GM12875 (cell line): ENCODE results near the gene MYH7B.

Experiments
- H3K4me3 ChIP-seq: one replicate; pipeline ENCODE4 v1.5.1; 2011; ENCODE audit warnings: low read depth, low read length, control low read depth
- TF ChIP-seq, protein P1 (sequence below): IDR thresholded peaks from 2 replicates; pipeline ENCODE4 v1.5.1; 2011; ENCODE audit warnings: low read depth, mild to moderate bottlenecking, control low read depth, inconsistent platforms, low read length, moderate library complexity, borderline replicate concordance; ENCODE audit not compliant: insufficient read depth

MYH7B gene

GRCh38 chr20:34921436-34921835 lies 34.2 kb upstream of the MYH7B start:
- no peak overlapping the region for H3K4me3 ChIP-seq
- TF ChIP-seq, protein P1, sequence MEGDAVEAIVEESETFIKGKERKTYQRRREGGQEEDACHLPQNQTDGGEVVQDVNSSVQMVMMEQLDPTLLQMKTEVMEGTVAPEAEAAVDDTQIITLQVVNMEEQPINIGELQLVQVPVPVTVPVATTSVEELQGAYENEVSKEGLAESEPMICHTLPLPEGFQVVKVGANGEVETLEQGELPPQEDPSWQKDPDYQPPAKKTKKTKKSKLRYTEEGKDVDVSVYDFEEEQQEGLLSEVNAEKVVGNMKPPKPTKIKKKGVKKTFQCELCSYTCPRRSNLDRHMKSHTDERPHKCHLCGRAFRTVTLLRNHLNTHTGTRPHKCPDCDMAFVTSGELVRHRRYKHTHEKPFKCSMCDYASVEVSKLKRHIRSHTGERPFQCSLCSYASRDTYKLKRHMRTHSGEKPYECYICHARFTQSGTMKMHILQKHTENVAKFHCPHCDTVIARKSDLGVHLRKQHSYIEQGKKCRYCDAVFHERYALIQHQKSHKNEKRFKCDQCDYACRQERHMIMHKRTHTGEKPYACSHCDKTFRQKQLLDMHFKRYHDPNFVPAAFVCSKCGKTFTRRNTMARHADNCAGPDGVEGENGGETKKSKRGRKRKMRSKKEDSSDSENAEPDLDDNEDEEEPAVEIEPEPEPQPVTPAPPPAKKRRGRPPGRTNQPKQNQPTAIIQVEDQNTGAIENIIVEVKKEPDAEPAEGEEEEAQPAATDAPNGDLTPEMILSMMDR, result no peak

DNA sequence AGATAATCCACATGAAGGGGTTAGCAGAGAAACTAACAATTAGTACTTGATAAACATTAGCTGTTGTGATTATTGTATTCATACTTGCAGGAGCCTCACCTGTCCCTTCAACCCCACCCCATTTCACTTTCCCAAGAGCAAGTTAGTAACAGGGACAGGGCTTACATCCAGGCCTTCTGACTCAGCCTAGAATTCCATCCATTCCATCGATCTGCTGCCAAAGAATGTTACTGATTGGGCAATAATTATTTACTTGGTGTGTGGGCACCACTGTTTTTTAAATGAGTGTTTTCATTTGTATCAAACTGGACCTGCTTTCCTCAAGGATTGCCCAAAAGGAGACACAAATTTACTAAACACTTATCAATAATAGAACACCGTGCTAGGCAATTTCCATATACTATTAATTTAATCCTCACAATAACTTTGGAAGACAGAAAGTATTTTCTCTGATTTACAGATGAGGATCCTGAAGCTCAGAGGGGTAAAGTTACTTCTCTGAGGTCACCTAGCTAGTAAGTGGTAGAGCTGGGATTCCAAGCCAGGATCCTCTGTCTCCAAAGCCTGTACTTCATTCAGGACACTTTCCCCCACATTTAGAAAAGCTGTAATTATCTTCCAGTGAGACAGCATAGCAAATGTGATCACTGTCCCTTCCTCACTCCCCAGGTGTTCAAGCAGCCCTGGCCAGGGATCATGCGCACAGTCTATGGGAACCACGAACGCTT lies 32.9 kb upstream of the MYH7B start:
- no peak overlapping the region for H3K4me3 ChIP-seq
- TF ChIP-seq, protein P1, result no peak

- no peak overlapping the region for H3K4me3 ChIP-seq
- TF ChIP-seq, protein P1, result no peak
Measured at GRCh38 chr20:34923414-34923813, 32.3 kb upstream of the MYH7B start.

GRCh38 chr20:34925341-34925740 lies 30.3 kb upstream of the MYH7B start:
- TF ChIP-seq, protein P1, result no peak
- no peak overlapping the region for H3K4me3 ChIP-seq

- no peak overlapping the region for H3K4me3 ChIP-seq
- TF ChIP-seq, protein P1, result no peak
Measured at GRCh38 chr20:34925981-34926380, 29.7 kb upstream of the MYH7B start.

- no peak overlapping the region for H3K4me3 ChIP-seq
- TF ChIP-seq, protein P1, result no peak
Measured at GRCh38 chr20:34926581-34926980, 29.1 kb upstream of the MYH7B start.

DNA sequence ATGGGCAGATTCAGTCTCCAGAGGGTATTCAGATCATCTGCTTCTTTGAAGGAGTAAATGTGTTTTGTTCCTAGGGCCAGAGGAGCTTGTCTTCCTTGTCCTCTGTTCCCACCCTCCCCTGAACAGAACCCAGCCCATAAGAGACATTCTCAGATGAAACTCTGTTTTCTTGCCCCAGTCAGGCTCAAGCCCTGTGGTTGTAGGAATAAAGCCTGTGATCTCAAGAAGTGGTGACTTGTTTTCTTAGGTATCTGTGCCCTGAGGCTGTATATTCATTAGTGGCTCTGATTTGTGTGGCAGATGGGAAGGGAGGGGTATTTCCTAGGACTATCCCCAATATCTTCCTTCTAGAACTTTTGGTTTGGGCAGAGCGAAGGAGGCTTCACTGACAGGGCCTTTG lies 27.9 kb upstream of the MYH7B start:
- TF ChIP-seq, protein P1, result no peak
- no peak overlapping the region for H3K4me3 ChIP-seq
